ENCODE measurements around the gene PLEKHG3. TPM values are rescaled to one million over a fixed set of nuclear protein-coding genes. Genes with fewer than 3 reads are reported as not detected.

PLEKHG3 gene
- total RNA-seq, 2 donors from 2014 or later: 17.1 to 30.3 TPM

GRCh38 chr14:64764641-64765520, 60.7 kb downstream of the PLEKHG3 start:
- H3K36me3 Mint-ChIP-seq: no peaks in the 10 kb centered on the region
- ATAC-seq: peak; percentile 69 to 81
- H3K4me3 Mint-ChIP-seq: peak overlapping the region; percentile 50
- DNase-seq (ENCODE audit: low spot score): peak; percentile 80
- no peak overlapping the region for H3K27ac Mint-ChIP-seq
- H3K27me3 Mint-ChIP-seq: peaks cover 0 to 10% of the 10 kb centered on the region in 2 donors
- H3K4me1 Mint-ChIP-seq (ENCODE audit: low read depth in 2 of 2): peaks cover 33 to 41% of the 10 kb centered on the region in 2 donors
- no peaks in the 10 kb centered on the region for H3K9me3 Mint-ChIP-seq

GRCh38 chr14:64765740-64766302, 61.6 kb downstream of the PLEKHG3 start:
- Mint-ChIP-seq H3K4me1 (ENCODE audit: low read depth in 2 of 2) (peaks cover 24 to 32% of the 10 kb centered on the region in 2 donors), H3K9me3 (no peaks in the 10 kb centered on the region), H3K36me3 (no peaks in the 10 kb centered on the region), H3K27ac (no peak overlapping the region), H3K27me3 (peaks cover 0 to 7% of the 10 kb centered on the region in 2 donors), H3K4me3 (no peak overlapping the region)
- ATAC-seq: no peak
- no peak for DNase-seq (ENCODE audit: low spot score)

DNA sequence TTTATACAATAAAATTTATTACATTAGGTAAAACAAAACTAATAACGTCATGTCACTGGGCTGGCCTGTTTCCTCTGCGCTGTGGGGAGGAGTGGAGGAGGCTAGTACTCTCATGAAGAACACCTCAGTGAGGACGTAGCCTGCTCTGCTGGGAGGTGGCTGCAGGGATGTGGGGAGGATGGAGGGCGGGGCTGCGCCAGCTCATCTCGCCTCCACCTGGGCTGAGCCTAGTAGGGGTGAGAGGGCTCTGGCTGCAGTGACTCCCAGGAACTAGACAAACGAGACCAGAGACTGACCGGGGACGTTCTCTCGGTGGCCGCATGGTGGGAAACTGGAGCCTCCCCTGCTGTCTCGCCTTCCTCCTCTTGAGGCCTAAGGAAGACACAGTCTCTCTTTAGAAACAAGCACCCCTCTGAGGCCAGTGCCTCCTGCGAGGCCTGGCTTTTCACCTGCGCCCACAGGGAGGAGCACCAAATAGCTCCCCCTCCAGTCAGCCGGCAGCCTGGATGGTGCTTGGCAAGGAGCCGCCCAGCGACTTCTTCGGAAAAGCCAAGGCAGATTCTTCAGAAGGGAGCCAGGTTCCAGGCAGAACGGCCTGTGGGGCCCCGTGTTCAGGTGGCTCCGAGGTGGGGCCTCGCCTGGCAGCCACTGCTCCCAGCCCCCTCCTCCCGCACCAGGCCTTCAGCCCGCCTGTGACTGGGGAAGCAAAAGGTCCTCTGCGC, 62.4 kb downstream of the PLEKHG3 start:
- Mint-ChIP-seq H3K4me3 (no peak overlapping the region), H3K9me3 (no peaks in the 10 kb centered on the region), H3K27ac (no peak overlapping the region), H3K36me3 (no peaks in the 10 kb centered on the region), H3K27me3 (peaks cover 0 to 2% of the 10 kb centered on the region in 2 donors), H3K4me1 (ENCODE audit: low read depth in 2 of 2) (peaks cover 16 to 24% of the 10 kb centered on the region in 2 donors)
- DNase-seq (ENCODE audit: low spot score) (no peak), ATAC-seq (no peak)

- Mint-ChIP-seq H3K27me3 (no peaks in the 10 kb centered on the region), H3K27ac (no peak overlapping the region), H3K4me3 (no peak overlapping the region), H3K4me1 (ENCODE audit: low read depth in 2 of 2) (peaks cover 11 to 19% of the 10 kb centered on the region in 2 donors), H3K9me3 (no peaks in the 10 kb centered on the region), H3K36me3 (no peaks in the 10 kb centered on the region)
- no peak for DNase-seq (ENCODE audit: low spot score)
- no peak for ATAC-seq
Measured at GRCh38 chr14:64767215-64767964, 63.2 kb downstream of the PLEKHG3 start.

GRCh38 chr14:64768401-64769095, 64.3 kb downstream of the PLEKHG3 start:
- Mint-ChIP-seq H3K4me3 (no peak overlapping the region), H3K27me3 (no peaks in the 10 kb centered on the region), H3K36me3 (no peaks in the 10 kb centered on the region), H3K4me1 (ENCODE audit: low read depth in 2 of 2) (peaks cover 10 to 16% of the 10 kb centered on the region in 2 donors), H3K27ac (no peak overlapping the region), H3K9me3 (no peaks in the 10 kb centered on the region)
- DNase-seq (ENCODE audit: low spot score) (no peak), ATAC-seq (no peak)

DNA sequence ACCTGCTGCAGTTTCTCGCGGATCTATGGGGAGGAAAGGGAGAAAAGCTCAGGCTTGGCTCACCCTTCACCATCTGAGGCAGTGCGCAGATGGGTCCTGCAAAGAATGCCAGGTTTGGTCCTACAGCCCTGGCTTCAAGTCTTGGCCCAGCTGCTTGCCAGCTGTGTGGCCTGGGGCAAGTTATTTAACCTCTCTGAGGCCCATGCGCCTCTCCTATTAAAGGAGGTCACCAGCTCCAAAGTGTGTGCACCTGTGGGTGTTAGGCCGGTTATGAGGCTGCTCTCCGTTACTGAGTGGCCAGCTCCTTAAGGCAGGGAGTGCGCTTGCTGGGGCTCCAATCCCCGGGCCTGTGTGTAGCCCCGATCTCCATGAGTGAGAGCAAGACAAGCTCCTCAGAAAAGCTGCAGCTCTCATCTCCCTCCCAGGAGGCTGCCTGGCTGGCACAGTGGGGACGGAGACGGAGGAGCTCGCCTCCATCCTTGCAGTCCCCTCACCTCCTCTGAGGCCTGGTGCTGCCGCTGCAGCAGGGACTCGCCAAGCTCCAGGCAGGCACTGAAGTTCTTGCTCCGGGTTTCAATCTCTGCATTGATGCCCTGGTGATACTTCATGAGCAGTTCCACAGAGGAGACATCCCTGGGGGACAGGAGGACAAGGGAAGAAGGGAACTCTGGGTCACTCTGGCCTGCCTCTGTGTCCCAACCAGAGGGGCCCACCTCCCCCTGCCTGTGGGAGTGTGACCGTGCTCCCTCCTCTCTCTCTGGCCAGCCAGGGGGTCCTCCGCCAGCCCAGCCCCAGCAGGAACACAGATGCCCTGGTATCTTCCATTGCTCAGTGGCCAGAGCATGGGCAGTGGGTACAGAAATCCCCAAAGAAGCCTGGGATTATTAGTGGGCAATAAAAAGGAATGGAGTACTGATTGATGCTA, 65.1 kb downstream of the PLEKHG3 start:
- ATAC-seq (no peak), DNase-seq (ENCODE audit: low spot score) (no peak)
- H3K27me3 Mint-ChIP-seq: no peaks in the 10 kb centered on the region
- no peaks in the 10 kb centered on the region for H3K36me3 Mint-ChIP-seq
- H3K4me1 Mint-ChIP-seq (ENCODE audit: low read depth in 2 of 2): peaks cover 7 to 10% of the 10 kb centered on the region in 2 donors
- no peak overlapping the region for H3K27ac Mint-ChIP-seq
- H3K9me3 Mint-ChIP-seq: no peaks in the 10 kb centered on the region
- H3K4me3 Mint-ChIP-seq: no peak overlapping the region

- no peaks in the 10 kb centered on the region for H3K9me3 Mint-ChIP-seq
- peaks cover 3 to 4% of the 10 kb centered on the region in 2 donors for H3K4me1 Mint-ChIP-seq (ENCODE audit: low read depth in 2 of 2)
- no peaks in the 10 kb centered on the region for H3K27me3 Mint-ChIP-seq
- no peaks in the 10 kb centered on the region for H3K36me3 Mint-ChIP-seq
- ATAC-seq: no peak
- no peak overlapping the region for H3K4me3 Mint-ChIP-seq
- DNase-seq (ENCODE audit: low spot score): no peak
- H3K27ac Mint-ChIP-seq: no peak overlapping the region
Measured at GRCh38 chr14:64770751-64771150, 66.5 kb downstream of the PLEKHG3 start.

DNA sequence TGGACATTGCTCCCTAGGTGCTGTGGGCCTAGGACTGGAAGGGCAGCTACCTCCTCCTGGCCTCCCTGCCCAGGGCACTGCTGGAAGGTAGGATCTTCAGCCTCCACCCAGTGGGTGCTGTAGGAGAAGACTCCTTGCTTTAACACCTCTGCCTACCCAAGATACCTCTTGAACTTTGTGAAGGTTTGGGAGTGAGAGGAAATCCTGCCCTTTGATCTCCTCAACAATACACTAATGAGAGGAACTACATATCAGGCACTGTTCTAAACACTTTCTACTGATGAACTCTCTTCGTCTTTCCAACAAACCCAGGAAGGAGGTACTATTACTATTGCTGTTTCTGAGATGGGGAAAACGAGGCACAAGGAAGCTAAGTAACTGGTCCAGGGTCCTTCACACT, 66.9 kb downstream of the PLEKHG3 start:
- no peaks in the 10 kb centered on the region for H3K27me3 Mint-ChIP-seq
- no peak overlapping the region for H3K4me3 Mint-ChIP-seq
- H3K4me1 Mint-ChIP-seq (ENCODE audit: low read depth in 2 of 2): peaks cover 0 to under 1% of the 10 kb centered on the region in 2 donors
- H3K27ac Mint-ChIP-seq: no peak overlapping the region
- no peaks in the 10 kb centered on the region for H3K9me3 Mint-ChIP-seq
- H3K36me3 Mint-ChIP-seq: no peaks in the 10 kb centered on the region
- ATAC-seq (no peak), DNase-seq (ENCODE audit: low spot score) (no peak)

DNA sequence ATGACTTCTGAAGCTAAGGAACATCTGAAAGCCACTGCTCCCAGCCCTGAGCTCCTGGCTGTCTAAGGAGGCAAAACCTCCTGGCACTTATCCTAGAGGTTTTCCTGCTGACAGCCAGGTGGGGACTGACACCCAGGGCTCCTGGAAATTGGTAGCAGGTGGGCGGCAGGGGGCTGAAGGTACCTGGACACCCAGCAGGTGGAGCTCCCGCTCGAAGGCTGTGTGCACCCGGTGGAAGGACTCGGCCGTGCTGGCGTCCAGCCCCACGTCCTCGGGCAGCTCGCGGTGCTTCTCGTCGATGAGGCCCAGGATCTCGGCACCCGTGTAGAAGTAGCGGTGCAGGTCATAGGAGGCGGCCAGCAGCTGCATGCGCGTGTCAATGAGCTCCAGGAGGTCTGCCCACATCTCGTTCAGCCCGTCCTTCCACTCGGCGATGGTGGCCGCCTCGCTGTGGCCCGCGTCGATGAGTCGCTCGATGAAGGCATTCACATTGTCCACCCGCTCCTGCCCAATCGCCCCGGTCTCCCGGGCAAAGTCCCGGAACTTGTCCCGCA, 68.2 kb downstream of the PLEKHG3 start:
- no peak for DNase-seq (ENCODE audit: low spot score)
- H3K27me3 Mint-ChIP-seq: no peaks in the 10 kb centered on the region
- no peaks in the 10 kb centered on the region for H3K4me1 Mint-ChIP-seq (ENCODE audit: low read depth in 2 of 2)
- H3K9me3 Mint-ChIP-seq: no peaks in the 10 kb centered on the region
- no peaks in the 10 kb centered on the region for H3K36me3 Mint-ChIP-seq
- H3K4me3 Mint-ChIP-seq: no peak overlapping the region
- no peak overlapping the region for H3K27ac Mint-ChIP-seq
- no peak for ATAC-seq

DNA sequence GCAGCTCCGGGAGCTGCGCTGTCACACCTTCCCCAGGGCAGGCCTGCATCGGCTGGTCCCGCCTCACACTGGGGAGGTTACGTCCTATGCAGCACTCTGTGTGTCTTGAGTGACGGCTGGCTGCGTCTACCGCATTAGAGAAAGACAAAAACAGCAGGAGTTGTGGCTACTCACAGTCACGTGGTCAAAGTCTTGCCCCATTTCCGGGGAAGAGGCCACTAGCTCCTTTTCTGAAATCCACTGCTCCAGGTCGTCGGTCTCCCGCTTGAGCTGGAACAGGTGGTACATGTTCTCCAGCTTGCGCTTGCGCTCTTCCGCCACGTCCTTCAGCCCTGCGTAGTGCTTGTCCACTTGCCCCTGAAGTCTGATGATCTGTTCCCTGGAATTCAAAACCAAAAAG, 68.8 kb downstream of the PLEKHG3 start:
- Mint-ChIP-seq H3K36me3 (no peaks in the 10 kb centered on the region), H3K4me1 (ENCODE audit: low read depth in 2 of 2) (no peaks in the 10 kb centered on the region), H3K4me3 (no peak overlapping the region), H3K27ac (no peak overlapping the region), H3K27me3 (no peaks in the 10 kb centered on the region), H3K9me3 (no peaks in the 10 kb centered on the region)
- ATAC-seq (no peak), DNase-seq (ENCODE audit: low spot score) (no peak)

DNA sequence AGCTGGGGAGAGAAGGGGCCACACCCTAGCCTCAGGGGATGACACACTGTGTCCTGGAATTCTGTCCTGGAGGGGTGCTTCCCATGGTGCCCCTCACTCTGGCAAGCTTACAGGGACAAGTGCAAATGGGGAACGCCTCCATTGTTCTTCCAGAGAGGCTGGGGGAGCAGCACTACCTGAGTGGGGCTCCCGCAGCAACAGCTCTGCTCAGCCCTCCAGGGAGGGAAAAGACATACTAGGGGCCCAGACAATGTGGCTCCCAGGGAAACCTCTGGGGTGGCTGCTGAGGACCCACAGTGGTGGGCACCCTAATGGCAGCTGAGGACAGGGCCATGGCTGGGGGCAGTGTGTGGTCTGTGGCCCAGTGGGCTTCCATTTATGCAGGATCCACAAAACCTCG, 69.4 kb downstream of the PLEKHG3 start:
- DNase-seq (ENCODE audit: low spot score) (no peak), ATAC-seq (no peak)
- Mint-ChIP-seq H3K4me3 (no peak overlapping the region), H3K9me3 (no peaks in the 10 kb centered on the region), H3K4me1 (ENCODE audit: low read depth in 2 of 2) (no peaks in the 10 kb centered on the region), H3K36me3 (no peaks in the 10 kb centered on the region), H3K27ac (no peak overlapping the region), H3K27me3 (no peaks in the 10 kb centered on the region)

GRCh38 chr14:64774272-64774671, 70.0 kb downstream of the PLEKHG3 start:
- H3K36me3 Mint-ChIP-seq: no peaks in the 10 kb centered on the region
- H3K4me1 Mint-ChIP-seq (ENCODE audit: low read depth in 2 of 2): no peaks in the 10 kb centered on the region
- no peak for DNase-seq (ENCODE audit: low spot score)
- H3K27me3 Mint-ChIP-seq: no peaks in the 10 kb centered on the region
- ATAC-seq: no peak
- H3K9me3 Mint-ChIP-seq: no peaks in the 10 kb centered on the region
- no peak overlapping the region for H3K27ac Mint-ChIP-seq
- H3K4me3 Mint-ChIP-seq: no peak overlapping the region

All from natural killer cell treated with Interleukin-12 subunit alpha and Interleukin-12 subunit beta and Interleukin-15 and Interleukin-18, amount 100 ng/mL, for 72 hours (primary cell).